Tibial nerve (tissue), 4 donors: ENCODE data around the gene SH2D6.

Source experiments
- EP300 ChIP-seq, 2 donors: sonication (generic); formaldehyde crosslinking; IDR thresholded peaks; one replicate each; pipeline ENCODE4 v1.6.1; 2017; ENCODE audit warnings: antibody characterized with exemption in 2 of 2, mild to moderate bottlenecking in 1 of 2
- POLR2A ChIP-seq, 2 donors: fragments of 450-650 bp; IDR thresholded peaks; one replicate each; pipeline ENCODE4 v1.6.1; 2017; ENCODE audit warnings: antibody characterized with exemption in 2 of 2, mild to moderate bottlenecking in 2 of 2, moderate library complexity in 2 of 2
- TF ChIP-seq, protein P1 (sequence below), 5 experiments: fragments of 200-600 bp in 3 of 5; fragments of 450-650 bp in 2 of 5; sonication (generic) in 3 of 5; IDR thresholded peaks; one replicate each; pipeline ENCODE4 v1.5.1; 2016 to 2019; ENCODE audit warnings: antibody characterized with exemption in 5 of 5, mild to moderate bottlenecking in 3 of 5, moderate library complexity in 2 of 5

DNA sequence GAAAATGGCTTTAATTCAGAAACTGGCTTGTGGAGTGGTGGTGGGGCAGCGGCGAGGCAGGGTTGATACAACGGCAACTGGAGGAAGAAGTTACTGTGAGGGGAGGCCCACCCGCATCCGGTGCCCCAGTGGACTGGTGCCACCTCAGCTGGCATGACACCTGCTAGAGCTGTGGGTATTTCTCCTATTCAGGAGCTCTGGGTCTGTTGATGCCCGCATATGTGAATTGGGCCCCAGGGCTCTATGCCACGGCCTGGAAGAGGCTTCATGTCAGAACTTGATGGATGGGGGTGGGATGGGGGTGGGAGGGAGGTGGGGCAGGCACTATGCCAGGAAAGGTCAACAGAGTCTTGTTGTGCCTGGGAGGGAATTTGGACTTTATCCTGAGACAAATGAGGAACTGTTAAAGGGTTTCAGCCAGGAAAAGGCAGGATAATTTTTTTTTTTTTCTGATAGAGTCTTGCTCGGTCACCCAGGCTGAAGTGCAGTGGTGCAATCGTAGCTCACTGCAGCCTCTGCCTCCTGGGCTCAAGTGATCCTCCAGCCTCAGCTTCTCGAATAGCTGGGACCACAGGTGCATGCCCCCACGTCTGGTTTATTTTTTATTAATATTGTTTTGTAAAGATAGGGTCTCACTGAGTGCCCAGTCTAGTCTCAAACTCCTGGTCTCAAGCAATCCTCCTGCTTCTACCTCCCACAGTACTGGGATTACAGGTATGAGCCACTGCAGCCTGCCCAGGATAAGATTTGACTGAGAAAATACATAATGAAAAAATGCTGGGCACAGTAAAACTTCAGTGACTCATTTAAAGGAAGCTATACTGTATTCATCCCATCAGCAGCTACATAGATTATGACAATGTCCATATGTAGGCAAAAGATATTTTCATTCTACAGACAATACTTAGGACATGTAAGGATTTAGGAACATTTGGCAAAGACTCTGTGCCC, 52.6 kb downstream of the SH2D6 start:
- TF ChIP-seq POLR2A (IDR thresholded peaks at IDR 0.05), result no peak
- TF ChIP-seq, protein P1, sequence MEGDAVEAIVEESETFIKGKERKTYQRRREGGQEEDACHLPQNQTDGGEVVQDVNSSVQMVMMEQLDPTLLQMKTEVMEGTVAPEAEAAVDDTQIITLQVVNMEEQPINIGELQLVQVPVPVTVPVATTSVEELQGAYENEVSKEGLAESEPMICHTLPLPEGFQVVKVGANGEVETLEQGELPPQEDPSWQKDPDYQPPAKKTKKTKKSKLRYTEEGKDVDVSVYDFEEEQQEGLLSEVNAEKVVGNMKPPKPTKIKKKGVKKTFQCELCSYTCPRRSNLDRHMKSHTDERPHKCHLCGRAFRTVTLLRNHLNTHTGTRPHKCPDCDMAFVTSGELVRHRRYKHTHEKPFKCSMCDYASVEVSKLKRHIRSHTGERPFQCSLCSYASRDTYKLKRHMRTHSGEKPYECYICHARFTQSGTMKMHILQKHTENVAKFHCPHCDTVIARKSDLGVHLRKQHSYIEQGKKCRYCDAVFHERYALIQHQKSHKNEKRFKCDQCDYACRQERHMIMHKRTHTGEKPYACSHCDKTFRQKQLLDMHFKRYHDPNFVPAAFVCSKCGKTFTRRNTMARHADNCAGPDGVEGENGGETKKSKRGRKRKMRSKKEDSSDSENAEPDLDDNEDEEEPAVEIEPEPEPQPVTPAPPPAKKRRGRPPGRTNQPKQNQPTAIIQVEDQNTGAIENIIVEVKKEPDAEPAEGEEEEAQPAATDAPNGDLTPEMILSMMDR (IDR thresholded peaks at IDR 0.05), result no peak
- TF ChIP-seq EP300 (IDR thresholded peaks at IDR 0.05), result no peak
